ENCODE results near the gene FOXL1.
"Not testable (repeated sequence)": the region's sequence is repeated elsewhere in the genome, so short reads cannot be mapped to it uniquely, and the experiment has no call there.

FOXL1 gene

DNA sequence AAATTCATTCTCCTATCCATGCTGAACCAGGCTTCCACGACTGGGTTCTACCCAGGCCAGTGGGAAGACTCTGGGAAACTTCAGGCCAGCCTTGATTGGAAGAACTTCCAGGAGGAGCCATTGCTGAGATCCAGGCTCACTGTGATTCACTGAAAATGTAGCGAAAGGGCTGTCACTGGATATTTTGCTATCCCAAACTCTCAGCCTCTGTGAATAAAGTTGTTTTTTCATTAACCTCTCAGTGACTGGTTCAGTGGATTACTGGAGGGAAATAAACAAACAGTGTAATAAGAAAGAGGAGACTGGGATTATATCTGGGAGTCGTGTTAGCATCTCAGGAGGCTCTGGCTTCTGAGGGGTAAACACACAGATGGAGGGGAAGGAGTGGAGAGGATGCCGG lies 3.1 kb downstream of the FOXL1 start:
- no peak for DNase-seq

DNA sequence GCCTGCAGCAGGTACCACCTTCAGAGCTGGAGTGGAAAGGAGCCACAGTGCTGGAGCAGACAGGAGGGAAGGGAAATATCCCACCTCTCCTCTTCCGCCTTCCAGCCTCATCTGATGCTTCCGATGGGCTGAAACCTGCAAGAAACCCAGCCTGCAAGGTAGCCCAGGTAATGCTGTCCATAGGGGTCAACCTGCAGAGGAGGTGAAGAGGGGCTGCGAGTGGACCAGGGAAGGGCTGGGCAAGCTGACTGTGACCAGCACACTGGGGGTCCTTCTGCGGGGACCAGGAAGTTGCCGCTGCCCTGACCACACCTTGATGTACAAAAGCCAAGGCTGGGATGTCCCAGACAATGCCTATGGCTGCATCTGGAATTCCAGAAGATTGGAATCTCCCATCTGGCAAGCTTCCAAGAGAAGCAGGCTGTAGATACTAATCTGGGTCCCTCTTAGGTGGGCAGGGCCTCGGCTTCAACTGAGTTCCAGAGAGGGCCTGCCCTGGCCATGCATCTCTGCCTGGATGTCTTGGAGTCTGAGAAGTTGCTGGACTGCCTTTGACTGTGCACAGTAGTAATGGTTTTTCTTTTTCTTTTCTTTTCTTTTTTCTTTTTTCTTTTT lies 5.8 kb downstream of the FOXL1 start:
- no peak for DNase-seq

DNA sequence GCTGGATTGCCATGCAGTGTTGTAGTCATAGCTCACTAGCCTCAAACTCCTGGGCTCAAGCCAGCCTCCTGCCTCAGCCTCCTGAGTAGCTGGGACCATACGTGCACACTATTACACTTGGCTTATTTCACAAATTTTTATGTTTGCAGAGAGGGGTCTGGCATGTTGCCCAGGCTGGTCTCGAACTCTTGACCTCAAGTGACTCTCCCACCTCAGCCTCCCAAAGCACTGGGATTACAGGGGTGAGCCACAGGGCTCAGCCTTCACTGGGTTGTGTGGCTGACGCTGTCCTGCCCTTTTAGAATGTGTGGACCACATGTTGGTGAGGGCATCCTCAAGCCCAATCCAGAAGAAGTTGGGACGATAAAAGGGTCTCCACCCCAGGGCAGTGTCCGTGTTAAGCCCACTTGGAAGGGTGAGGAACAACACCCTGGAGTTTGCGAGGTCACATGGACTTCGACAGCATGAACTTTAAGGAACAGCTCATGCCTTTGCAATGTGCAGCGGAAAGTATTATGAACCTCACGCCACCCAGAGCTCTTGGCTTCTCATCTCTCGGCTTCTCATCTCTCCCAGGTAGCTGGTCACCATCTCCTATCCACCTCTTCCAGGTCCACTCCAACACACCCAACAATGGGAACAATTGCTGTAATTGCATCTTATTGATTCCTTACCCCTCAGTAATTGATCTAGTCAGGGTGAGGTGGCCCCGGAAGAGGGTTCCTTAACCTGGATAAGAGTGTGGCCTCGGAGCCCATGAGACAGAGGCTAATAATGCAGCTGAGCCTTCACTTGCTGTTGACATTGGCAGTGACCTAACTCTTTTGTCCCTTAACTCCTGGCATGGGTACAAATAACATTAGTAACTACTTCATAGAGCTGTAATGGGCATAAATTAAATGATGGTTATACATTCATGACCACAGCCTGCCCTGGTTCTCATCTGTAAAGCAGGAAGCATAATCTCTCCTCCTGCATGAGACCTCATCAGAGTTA lies 6.7 kb downstream of the FOXL1 start:
- peak; percentile 49 for DNase-seq

DNA sequence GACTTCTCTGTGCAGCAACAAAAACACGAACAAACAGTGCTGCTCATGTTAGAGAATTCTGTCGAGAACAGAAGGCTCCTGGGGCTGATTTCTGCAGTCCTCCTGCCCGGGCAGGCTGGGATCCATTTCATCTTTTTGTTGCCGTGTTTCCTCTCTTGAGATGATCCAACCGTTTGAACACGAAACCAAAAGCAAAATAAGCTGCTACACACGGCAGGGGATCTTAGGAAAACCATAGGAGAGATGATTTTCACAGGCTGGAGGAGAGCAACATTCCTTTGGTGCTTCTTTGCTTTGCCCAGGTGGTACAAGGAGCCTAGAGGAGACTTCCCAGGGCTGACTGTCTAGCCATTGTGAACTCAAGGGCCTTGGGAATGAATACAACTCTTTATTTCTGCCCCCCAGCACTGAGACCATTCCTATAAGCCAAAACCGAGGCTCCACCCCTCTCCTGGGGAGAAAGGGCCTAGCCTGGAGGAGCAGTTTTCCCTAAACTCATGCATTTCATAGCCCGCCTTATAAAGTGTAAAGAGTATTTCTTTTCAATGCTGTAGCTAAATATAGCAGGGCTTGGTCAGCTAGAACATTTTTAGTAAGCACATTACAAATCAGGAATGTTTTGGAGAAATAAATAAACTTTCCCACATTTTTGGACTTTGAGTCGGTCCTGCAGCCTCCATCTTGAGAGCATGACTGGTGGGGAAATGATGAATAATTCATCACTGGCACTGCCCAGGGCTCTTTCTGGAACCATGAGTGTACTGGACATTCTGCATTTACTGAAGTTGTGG lies 7.7 kb downstream of the FOXL1 start:
- no peak for DNase-seq

DNA sequence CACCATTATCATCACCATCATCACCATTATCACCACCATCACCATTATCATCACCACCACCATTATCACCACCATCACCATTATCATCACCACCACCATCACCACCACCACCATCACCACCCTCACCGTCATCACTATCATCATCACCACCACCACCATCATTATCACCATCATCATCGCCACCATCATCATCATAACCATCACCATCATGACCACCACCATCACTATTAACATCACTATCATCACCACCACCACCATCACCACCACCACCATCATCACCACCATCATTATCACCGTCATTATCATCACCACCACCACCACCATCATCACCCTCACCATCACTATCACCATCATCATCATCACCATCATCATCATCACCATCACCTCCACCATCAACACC lies 9.1 kb downstream of the FOXL1 start:
- no peak for DNase-seq

DNA sequence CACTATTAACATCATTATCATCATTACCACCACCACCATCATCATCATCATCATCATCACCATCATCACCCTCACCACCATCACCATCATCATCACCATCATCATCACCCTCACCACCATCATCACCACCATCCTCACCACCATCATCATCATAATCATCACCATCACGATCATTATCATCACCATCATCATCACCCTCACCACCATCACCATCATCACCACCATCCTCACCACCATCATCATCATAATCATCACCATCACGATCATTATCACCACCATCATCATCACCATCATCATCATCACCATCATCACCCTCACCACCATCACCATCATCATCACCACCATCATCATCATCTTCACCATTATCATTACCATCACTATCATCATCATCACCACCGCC lies 9.6 kb downstream of the FOXL1 start:
- not testable (repeated sequence) for DNase-seq

DNA sequence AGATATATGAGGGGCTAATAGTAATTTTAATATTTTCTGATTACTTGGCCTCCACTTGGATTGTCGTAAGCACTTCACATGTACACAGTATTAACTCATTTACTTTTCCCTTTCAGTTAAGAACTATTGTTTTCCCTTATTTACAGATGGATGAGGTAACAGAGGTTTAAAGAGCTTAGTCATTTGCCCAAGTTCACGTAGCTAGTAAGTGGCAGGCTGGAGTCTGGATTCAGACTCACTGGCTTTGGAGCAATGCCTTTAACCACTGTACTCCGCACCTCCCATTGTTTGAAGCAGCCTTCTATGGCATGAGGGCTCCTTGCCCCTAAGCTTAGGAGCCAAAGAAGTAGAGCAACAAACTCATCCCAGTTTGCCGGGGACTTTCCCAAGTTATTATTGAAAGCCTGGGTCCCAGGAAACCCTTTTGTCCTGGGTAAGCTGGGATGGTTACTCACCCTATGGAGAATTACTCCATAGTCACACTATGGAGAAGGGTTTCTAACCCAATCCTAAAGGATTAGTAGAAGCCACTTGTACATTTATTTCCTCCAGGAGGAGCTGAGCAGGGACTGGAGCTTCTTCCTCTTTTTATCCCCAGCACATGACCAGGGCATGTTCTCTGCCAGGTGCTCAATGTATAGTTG lies 12.3 kb downstream of the FOXL1 start:
- no peak for DNase-seq

DNA sequence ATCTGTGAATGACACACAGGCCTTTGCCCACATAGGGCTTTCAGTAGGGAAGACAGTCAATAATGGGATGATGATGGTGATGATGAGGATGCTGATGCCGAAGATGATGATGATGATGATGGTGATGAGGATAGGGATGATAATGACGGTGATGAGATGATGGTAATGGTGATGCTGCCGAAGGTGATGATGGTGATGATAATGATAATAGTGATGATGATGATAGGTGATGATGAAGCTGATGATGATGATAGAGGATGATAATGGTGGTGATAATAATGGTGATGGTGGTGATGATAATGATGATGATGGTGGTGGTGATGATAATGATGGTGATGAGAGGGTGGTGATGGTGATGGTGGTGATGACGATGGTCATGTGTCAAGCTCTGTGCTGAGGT lies 12.9 kb downstream of the FOXL1 start:
- no peak for DNase-seq

DNA sequence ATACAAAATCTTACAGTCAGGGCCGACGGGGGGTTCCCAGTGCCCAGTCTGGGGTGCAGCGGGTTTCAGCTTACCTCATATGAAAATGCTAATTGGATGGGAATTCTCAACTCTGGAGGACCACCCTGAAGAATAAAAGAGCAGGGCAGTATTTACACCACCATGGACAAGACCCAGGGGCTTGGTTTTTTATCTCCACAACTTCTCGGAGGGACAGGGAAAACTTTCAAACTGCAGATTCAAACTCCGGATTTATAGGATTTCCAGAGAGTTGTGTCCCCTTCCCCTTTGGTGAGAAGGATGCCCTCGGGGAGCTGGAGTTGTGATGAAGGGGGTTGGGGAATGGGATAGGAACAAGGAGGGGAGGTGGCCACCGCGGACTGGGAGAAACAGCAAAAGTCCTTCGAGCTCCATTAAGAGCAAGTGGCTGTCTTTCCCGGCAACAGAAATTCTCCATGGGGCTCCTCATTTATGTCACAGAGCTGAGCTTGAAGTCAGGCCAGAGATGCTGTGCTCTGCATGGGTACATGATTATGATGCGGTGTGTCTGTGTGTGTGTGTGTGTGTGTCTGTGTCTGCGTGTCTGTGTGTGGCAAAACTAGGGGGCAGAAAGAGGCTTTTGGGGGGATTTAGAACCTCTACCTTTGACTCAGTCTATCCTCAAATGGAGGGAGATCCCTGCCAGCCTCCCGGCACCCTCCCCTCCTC lies 15.7 kb downstream of the FOXL1 start:
- DNase-seq, result no peak

DNA sequence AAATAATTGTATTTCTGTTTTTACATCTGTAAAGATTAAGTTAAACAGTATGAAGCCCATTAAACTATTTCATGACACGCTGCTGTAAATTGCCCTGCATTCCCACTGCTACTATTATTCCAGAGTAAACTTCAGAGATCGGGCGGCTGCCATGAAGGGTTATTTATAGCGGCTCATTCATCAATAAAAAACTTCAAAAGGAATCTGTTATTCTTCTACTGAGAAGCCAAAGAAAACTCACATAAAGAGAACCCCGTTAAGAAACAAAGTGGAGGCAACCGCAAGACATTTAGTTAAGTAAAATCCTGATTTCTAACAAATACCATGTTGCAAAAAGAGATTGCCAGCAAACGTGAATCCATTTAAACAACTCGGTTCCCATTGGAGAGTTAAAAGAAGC lies 16.4 kb downstream of the FOXL1 start:
- DNase-seq, result no peak

DNA sequence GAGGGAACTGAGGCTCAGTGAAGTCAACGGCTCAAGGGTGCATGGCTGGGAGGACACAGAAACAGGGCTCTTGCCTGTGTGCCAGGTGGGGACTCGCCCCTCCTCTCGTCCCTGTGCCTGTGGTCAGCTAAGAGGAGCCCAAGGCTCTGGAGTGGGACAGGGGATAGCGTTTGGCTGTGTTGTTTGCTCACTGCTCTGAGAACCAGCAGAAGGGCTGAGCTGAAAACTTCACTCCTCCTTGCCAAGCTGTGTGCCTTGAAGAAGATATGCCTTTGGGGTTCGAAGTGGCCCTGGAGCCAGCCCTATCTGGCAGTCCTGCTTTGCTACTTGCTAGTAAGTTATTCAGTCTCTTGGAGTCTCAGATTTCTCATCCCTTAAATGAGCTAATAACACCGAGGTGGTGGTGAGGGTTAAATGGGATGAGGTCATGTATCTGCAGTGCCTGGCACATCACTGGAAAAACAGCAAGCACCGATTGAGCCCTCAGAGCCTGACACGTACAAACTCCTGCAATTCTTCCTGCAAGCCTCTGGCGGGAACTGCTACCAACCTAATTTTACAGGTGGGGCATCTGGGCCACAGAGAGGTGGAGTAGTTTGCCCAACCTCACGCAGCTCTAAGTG lies 17.7 kb downstream of the FOXL1 start:
- DNase-seq, result no peak

DNA sequence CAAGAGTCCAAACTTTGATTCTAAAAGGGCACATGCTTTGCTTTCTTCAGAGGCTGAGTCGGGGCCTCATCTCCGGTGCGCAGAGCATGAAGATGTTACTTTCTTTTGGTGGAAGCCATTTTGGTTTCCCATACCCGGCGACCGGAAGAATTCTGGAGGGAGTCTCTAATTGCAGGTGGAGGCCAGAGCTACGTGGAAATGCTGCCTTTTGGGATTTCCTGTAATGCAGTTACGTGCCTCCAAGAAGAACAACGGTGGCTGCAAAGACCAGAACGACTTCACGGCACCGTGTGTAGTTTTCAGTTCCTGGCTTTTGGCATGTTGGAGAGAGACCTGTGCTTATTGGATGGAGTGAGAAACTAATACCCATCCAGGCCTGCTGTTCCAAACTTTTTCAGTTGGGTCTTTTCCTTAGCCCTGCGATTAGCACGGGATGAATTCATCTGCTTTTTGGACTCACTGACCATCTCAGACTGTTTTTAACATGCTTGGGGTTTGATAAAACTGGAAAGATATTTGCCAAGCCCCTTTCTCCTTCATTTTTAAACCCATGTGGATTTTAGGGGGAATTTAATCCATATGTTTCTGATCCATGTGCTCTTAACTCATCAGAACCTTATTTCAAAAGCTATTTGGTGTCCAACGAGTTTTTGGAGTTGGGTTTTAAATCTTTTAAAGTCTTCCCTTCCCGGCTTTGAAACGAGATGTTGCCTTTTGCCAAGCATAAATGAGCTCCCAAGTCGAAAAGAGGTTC lies 19.0 kb downstream of the FOXL1 start:
- DNase-seq, result no peak

DNA sequence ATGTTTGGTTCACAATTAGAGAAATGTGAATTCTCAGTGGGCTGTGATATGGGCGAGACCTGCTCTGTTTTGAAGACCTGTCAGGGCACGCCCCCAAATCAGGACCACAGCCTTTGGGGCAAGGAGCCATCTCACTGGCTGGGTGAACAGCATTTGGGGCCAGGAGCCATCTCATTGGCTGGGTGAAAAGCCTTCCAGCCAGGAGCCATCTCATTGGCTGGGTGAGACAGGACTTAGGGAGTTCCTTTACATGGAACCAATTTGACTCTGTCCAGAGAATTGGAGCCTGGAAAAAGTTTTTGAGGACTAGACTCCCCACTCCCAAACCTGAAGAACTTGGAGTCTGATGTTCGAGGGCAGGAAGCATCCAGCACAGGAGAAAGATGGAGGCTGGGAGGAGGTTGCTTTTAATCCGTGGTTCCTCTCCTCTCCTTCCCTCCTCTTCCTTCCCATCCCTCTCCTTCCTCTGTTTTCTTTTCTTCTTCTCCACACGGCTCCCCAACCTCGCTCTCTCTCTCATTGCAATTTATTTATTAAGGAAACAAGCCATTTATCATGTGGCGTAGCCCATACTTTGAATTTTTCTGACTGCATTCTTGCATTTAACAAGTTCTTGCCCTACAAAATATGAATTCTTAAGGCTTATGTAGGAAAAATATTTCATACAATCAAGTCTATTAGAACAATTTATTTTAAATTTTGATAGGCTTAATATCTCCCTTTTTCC lies 19.7 kb downstream of the FOXL1 start:
- no peak for DNase-seq

DNA sequence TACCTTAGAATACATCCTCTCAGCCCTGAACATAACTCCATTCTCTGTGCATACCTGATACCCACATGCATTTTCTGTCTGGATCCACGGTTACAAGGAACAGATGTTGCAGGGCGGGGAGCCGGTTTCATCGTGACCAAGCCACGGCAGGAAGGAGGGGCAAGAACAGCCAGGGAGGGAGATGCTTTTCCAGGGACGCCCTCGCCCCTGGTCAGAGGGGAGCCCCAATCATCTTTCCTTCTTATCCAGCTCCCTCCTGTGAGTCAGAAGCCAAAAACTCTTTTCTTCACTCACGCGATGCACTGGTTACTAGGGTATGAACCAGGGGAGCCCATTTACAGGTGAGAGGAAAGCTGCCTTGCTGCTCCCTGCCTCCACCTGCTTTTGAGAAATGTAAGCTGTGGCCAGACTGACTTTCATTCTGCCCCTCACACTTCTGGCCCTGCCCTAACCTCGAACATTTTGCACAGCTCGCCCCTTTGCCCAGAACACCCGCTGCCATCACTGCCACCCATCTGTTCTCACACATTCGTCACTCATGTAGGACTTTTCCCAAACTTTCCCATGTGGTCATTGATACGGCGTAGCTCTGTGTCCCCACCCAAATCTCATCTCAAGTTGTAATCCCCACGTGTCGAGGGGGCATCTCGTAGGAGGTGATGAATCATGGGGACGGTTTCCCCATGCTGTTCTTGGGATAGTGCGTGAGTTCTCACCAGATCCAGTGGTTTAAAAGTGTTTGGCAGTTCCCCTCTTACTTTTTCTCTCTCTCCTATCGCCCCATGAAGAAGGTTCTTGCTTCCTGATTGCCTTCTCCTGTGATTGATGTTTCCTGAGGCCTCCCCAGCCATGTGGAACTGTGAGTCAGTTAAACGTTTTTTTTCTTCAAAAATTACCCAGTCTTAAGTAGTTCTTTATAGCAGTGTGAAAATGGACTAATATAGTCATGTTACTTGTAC lies 20.5 kb downstream of the FOXL1 start:
- DNase-seq, result no peak

DNA sequence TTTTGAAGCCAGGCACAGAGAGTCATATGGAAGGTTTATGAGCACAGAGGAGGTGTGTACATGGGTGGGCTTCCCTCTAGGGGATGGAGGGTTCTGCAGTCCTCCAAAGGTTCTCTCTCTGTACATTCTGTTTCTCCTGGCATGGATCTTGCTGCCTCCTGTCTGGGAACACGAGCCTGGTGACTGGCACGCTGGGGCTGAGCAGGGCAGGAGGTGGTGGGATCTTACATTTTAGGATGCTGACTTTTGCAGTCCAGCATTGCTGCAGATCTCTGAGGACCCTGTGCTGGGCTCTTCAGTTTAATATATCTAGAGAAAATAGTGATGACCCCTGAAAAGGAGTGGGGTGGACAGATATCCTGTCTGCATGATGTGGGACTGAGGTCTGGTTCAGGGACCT lies 23.0 kb downstream of the FOXL1 start:
- DNase-seq, result no peak

DNA sequence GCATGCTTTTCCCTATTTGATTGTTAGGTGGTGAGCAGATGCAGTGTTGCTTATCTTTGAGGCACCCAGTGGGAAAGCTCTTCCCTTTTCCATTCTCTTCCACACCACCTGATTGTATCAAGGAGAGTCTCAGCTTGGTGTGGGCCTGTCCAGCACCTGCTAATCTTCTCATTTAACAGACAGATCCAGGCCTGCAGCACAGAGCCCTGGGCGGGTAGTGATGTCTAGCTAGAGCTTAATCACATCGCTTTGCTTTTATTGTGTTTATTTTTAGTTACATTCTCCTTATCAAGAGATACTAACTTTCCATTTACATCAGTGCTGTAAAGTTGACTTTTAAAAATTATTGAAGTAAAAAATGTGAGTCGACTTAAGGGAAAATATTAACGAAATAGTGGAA lies 24.2 kb downstream of the FOXL1 start:
- no peak for DNase-seq

DNA sequence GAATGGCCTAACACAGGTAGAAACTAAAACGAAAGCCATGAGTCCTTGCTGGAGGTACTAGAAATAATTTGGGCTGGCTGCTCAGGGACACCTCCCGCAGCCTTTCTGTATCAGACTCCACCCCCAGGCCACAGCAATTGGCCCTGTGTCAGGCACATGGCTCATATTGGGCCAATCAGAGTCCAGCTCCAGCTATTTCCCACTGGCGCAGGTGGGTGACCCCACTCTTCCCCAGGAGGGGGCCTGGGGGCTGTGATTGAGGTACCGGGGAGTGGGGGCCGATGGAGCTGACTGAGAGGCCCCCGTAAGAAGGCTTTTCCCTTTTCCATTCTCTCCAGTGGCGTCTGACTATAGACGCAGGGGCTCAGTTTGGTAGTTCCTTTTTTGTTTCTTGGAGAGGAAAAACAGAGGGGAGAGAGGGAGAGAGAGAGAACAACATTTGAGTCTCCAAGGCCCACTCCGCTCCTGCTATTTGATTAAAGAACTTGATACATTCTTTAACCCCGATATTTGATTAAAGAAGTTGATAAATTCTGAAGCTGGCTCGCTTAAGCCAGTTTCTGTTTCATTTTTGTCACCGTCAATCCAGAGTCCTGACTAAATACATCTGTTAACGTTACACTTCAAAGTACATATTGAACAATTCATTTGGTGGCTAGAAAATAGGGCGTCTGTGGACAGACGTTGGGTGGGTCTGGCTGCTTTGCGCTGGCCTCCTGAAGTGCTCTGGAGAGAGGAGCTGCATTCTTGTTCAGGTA lies 26.3 kb downstream of the FOXL1 start:
- no peak for DNase-seq

DNA sequence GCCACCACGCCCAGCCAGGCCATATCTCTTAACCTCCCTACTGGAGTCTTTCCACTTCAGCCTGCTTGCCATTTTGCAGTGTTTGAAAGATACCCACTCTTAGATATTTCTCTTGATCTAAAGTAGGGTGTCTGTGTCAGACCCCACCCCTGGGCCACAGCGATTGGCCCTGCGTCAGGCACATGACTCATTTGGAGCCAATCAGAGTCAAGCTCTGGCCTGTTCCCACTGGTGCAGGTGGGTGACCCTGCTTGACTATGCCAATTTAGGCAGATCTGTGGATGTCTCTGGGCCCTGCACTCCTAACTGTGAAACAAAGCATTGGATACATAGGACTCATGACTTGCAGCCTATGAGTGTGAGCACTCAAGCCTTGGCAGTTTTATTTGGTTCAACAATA lies 27.6 kb downstream of the FOXL1 start:
- DNase-seq, result no peak

All from DMS153 (cell line).